K562 (cell line): ENCODE results near the gene TTLL9. TPM values are rescaled to one million over a fixed set of nuclear protein-coding genes. Genes with fewer than 3 reads are reported as not detected.

Experiments used
- ATAC-seq: fragments of 200-7000 bp; cut with Tn5 transposase; 3 replicates; pipeline ENCODE4 v1.9.1; 2020; ENCODE audit warnings: moderate library complexity
- BruUV-seq: library from RNA; stranded (reverse); fragments of 400-500 nt; replicated peaks from 2 replicates; lab custom pipeline; 2021; lab: Mats Ljungman, UMichigan
- CTCF ChIA-PET: fragments of 300-600 bp; formaldehyde crosslinking; extraction: SDS; loops from one replicate; lab custom pipeline; 2021; ENCODE audit warnings: low intra/inter-chr PET ratio; lab: Yijun Ruan, JAX
- POLR2A ChIA-PET: fragments of 300-600, 350-650 bp; sonication (Branson Sonifier 250); formaldehyde crosslinking; extraction: SDS; loops from one replicate; lab custom pipeline; 2021; ENCODE audit warnings: antibody characterized with exemption, inconsistent platforms; lab: Yijun Ruan, JAX
- DNase-seq, 4 experiments: peaks; one replicate each; pipeline versions ENCODE4 v3.0.0 to v3.0.0-alpha.2; 2011 to 2018; ENCODE audit warnings: low spot score in 3 of 4, mixed read lengths in 3 of 4; ENCODE audit errors: extremely low read depth in 1 of 4
- FAIRE-seq: peaks from 2 replicates; lab custom pipeline; 2011; peaks lifted over from hg19 to GRCh38; lab: Jason Lieb, UNC
- H2AFZ ChIP-seq: 2 replicates; pipeline ENCODE4 v1.6.0; 2011; ENCODE audit warnings: low read depth, low read length, control low read depth, inconsistent platforms
- H3K27ac ChIP-seq: fragments of 200-600 bp; 3 replicates; pipeline ENCODE4 v1.8.0; 2011; ENCODE audit warnings: low read depth, mild to moderate bottlenecking, control low read depth, inconsistent platforms, low read length, moderate library complexity, mixed read lengths; ENCODE audit errors: extremely low read depth
- H3K27me3 ChIP-seq, 2 experiments: fragments of 300-600 bp in 1 of 2; 2 replicates in 1 of 2; 3 replicates in 1 of 2; pipeline versions ENCODE4 v1.6.0 to v1.8.0; 2011; ENCODE audit warnings: inconsistent platforms in 2 of 2, low read length in 2 of 2, mild to moderate bottlenecking in 1 of 2, mixed read lengths in 1 of 2, moderate library complexity in 1 of 2; ENCODE audit not compliant: control insufficient read depth in 2 of 2, insufficient read depth in 2 of 2
- H3K36me3 ChIP-seq: fragments of 300-600 bp; 3 replicates; pipeline ENCODE4 v1.8.0; 2011; ENCODE audit warnings: mild to moderate bottlenecking, low read length, inconsistent platforms; ENCODE audit not compliant: control insufficient read depth, insufficient read depth
- H3K4me1 ChIP-seq, 2 experiments: fragments of 200-600 bp in 1 of 2; replicated peaks in 1 of 2; 2 replicates in 1 of 2; 3 replicates in 1 of 2; pipeline versions ENCODE4 v1.5.1 to v1.8.0; 2011; ENCODE audit warnings: inconsistent platforms in 2 of 2, low read length in 2 of 2, mild to moderate bottlenecking in 1 of 2, mixed read lengths in 1 of 2, moderate library complexity in 1 of 2; ENCODE audit not compliant: control insufficient read depth in 2 of 2, insufficient read depth in 2 of 2
- H3K4me2 ChIP-seq: 2 replicates; pipeline ENCODE4 v1.6.1; 2011; ENCODE audit warnings: low read length, control low read depth, inconsistent platforms, mixed read lengths; ENCODE audit not compliant: insufficient read depth
- H3K4me3 ChIP-seq: fragments of 200-600 bp; sonication (generic), shearing (Covaris generic); 2 replicates; pipeline ENCODE4 v1.5.1; 2016; ENCODE audit warnings: control low read depth, inconsistent platforms
- H3K79me2 ChIP-seq: fragments of 200-600 bp; 3 replicates; pipeline ENCODE4 v1.8.0; 2011; ENCODE audit warnings: low read length, inconsistent platforms; ENCODE audit not compliant: control insufficient read depth, insufficient read depth
- H3K9ac ChIP-seq, 2 experiments: 2 replicates each; pipeline versions ENCODE4 v1.6.0 to v1.6.1; 2011; ENCODE audit warnings: low read depth in 2 of 2, low read length in 2 of 2, control low read depth in 1 of 2, inconsistent platforms in 1 of 2, mild to moderate bottlenecking in 1 of 2, mixed read lengths in 1 of 2; ENCODE audit not compliant: insufficient read depth in 1 of 2
- H3K9me1 ChIP-seq: one replicate; pipeline ENCODE4 v1.6.0; 2011; ENCODE audit warnings: inconsistent platforms, mild to moderate bottlenecking, low read length, moderate library complexity; ENCODE audit not compliant: control insufficient read depth, insufficient read depth
- H3K9me3 ChIP-seq: replicated peaks from 2 replicates; pipeline ENCODE4 v1.5.1; 2011; ENCODE audit warnings: low read depth, low read length, inconsistent platforms; ENCODE audit not compliant: control insufficient read depth, insufficient read depth
- H4K20me1 ChIP-seq: replicated peaks from 2 replicates; pipeline ENCODE4 v1.6.1; 2011; ENCODE audit warnings: low read length, inconsistent platforms, mixed read lengths; ENCODE audit not compliant: control insufficient read depth, insufficient read depth
- WGBS: fragments of 100-300 bp; shearing (Covaris generic); methylation state at CpG from one replicate; pipeline ENCODE4 v1.1.6; 2016; ENCODE audit warnings: low coverage, mixed read lengths; ENCODE audit not compliant: insufficient coverage; ENCODE audit errors: missing lambda C conversion rate; 5-methylcytosine and 5-hydroxymethylcytosine counted together
- in situ Hi-C: fragments of 300-500 bp; cut with MboI; formaldehyde crosslinking; loops from 4 replicates; pipeline ENCODE4 v1.15.0; 2018; ENCODE audit warnings: inconsistent platforms, mixed read lengths
- intact Hi-C: fragments of 100-400 bp; cut with micrococcal nuclease; formaldehyde crosslinking; loops from 2 replicates; pipeline ENCODE4 v1.14.2; 2022
- polyA plus RNA-seq, 8 experiments: library from polyadenylated mRNA; depleted of rRNA in 4 of 8; stranded (reverse) in 5 of 8; unstranded in 3 of 8; fragments of >200 nt; fragmentation: Nextera tagmentation in 2 of 8; fragmentation: Illumina TruSeq in 1 of 8; extraction: Ambion mirVana in 2 of 8; extraction: Trizol in 1 of 8; gene quantifications; 2 replicates each; pipeline versions ENCODE4 v1.2.1 to v1.2.3, GENCODE V29; 2011 to 2014; ENCODE audit warnings: inconsistent platforms in 1 of 8, missing spikeins in 1 of 8
- total RNA-seq, 7 experiments: library from RNA; depleted of rRNA in 6 of 7; stranded (reverse); fragments of >200 nt in 6 of 7; fragmentation: Illumina TruSeq in 2 of 7; extraction: Trizol in 2 of 7; gene quantifications; 2 replicates each; pipeline versions ENCODE4 v1.2.1 to v1.2.3, GENCODE V29; 2011 to 2021; ENCODE audit warnings: low replicate concordance in 1 of 7
- TF ChIP-seq, protein P1 (sequence below): fragments of 250-450 bp; sonication (Bioruptor Pico); IDR thresholded peaks from 2 replicates; pipeline ENCODE4 v1.5.0; 2021; ENCODE audit warnings: mild to moderate bottlenecking, borderline replicate concordance
- TF ChIP-seq, protein P2 (sequence below): fragments of 450-650 bp; IDR thresholded peaks from 2 replicates; pipeline ENCODE4 v1.6.1; 2016

The TTLL9 gene
- total and polyA plus RNA-seq, 9 of the 15 experiments (the other 6 are each of a cell fraction or from before 2014, with no cell fraction given): 0.06 to 0.07 TPM; not detected in 7

GRCh38 chr20:31956556-31957526 is 86.4 kb downstream of the TTLL9 start:
- peak; percentile 57; the same call in 1 of the 3 replicates for ATAC-seq
- intact Hi-C loops: no loop called here
- H3K27me3 ChIP-seq: peaks cover 0 to 3% of the 10 kb centered on the region in 2 experiments; a peak in 2 of 5 replicates
- H3K36me3 ChIP-seq: no peaks in the 10 kb centered on the region
- no peak overlapping the region for H3K4me3 ChIP-seq
- no peak overlapping the region for H3K27ac ChIP-seq
- CTCF ChIA-PET: no interaction called here
- POLR2A ChIA-PET: interaction anchor here (0.6 to 1.1 kb wide), 4 partner anchors 9 to 110 kb away, joined by 3 to 6 read pairs (median 4); no protein-coding TSS in a partner anchor
- BruUV-seq: no TSS peak
- no peak for DNase-seq
- peaks cover under 1% of the 10 kb centered on the region; the same call in 1 of the 3 replicates for H3K79me2 ChIP-seq
- no peak for FAIRE-seq
- peak overlapping the region in 1 of 2 experiments; percentile 73; a peak in 2 of 4 replicates for H3K9ac ChIP-seq
- 19% methylated on average over 11 of the region's 11 CpGs for WGBS
- no peak overlapping the region for H2AFZ ChIP-seq
- H3K9me3 ChIP-seq: no peaks in the 10 kb centered on the region
- H4K20me1 ChIP-seq: no peaks in the 10 kb centered on the region; the same call in 1 of the 2 replicates
- no peak overlapping the region; the same call in 1 of the 2 replicates for H3K4me2 ChIP-seq
- in situ Hi-C loops: no loop called here
- H3K9me1 ChIP-seq: no peaks in the 10 kb centered on the region
- TF ChIP-seq, protein P1, sequence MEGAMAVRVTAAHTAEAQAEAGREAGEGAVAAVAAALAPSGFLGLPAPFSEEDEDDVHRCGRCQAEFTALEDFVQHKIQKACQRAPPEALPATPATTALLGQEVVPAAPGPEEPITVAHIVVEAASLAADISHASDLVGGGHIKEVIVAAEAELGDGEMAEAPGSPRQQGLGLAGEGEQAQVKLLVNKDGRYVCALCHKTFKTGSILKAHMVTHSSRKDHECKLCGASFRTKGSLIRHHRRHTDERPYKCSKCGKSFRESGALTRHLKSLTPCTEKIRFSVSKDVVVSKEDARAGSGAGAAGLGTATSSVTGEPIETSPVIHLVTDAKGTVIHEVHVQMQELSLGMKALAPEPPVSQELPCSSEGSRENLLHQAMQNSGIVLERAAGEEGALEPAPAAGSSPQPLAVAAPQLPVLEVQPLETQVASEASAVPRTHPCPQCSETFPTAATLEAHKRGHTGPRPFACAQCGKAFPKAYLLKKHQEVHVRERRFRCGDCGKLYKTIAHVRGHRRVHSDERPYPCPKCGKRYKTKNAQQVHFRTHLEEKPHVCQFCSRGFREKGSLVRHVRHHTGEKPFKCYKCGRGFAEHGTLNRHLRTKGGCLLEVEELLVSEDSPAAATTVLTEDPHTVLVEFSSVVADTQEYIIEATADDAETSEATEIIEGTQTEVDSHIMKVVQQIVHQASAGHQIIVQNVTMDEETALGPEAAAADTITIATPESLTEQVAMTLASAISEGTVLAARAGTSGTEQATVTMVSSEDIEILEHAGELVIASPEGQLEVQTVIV (CRISPR knock-in tag): no peak
- TF ChIP-seq, protein P2, sequence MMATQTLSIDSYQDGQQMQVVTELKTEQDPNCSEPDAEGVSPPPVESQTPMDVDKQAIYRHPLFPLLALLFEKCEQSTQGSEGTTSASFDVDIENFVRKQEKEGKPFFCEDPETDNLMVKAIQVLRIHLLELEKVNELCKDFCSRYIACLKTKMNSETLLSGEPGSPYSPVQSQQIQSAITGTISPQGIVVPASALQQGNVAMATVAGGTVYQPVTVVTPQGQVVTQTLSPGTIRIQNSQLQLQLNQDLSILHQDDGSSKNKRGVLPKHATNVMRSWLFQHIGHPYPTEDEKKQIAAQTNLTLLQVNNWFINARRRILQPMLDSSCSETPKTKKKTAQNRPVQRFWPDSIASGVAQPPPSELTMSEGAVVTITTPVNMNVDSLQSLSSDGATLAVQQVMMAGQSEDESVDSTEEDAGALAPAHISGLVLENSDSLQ: 0 out of 2 replicates have a peak, but pooled peaks have one; percentile 7
- H3K4me1 ChIP-seq: peaks cover 0 to 2% of the 10 kb centered on the region in 2 experiments; a peak in 3 of 5 replicates
